HUES6 (cell line): ENCODE data around the gene GBX1.

Source experiments
- H3K27ac ChIP-seq: 2 replicates; pipeline ENCODE4 v1.7.0; 2013; ENCODE audit warnings: low read depth, mild to moderate bottlenecking, low read length, inconsistent platforms
- H3K27me3 ChIP-seq: 2 replicates; pipeline ENCODE4 v1.6.1; 2013; ENCODE audit warnings: low read length; ENCODE audit not compliant: control insufficient read depth, insufficient read depth
- H3K36me3 ChIP-seq: 2 replicates; pipeline ENCODE4 v1.6.1; 2013; ENCODE audit warnings: low read length; ENCODE audit not compliant: control insufficient read depth, insufficient read depth
- H3K4me1 ChIP-seq: 2 replicates; pipeline ENCODE4 v1.6.1; 2013; ENCODE audit warnings: low read length; ENCODE audit not compliant: control insufficient read depth, insufficient read depth
- H3K4me3 ChIP-seq: 2 replicates; pipeline ENCODE4 v1.5.1; 2013; ENCODE audit warnings: low read depth, low read length
- H3K9ac ChIP-seq: one replicate; pipeline ENCODE4 v1.6.1; 2013; ENCODE audit warnings: mild to moderate bottlenecking, low read length
- H3K9me3 ChIP-seq: 2 replicates; pipeline ENCODE4 v1.6.1; 2013; ENCODE audit warnings: low read depth, low read length; ENCODE audit not compliant: control insufficient read depth, insufficient read depth

GBX1 gene

GRCh38 chr7:151193203-151193978 is 25.9 kb upstream of the GBX1 start:
- H3K36me3 ChIP-seq = no peaks in the 10 kb centered on the region
- H3K4me1 ChIP-seq = no peaks in the 10 kb centered on the region
- no peak overlapping the region for H3K9ac ChIP-seq
- no peak overlapping the region for H3K27ac ChIP-seq
- H3K4me3 ChIP-seq = no peak overlapping the region
- H3K9me3 ChIP-seq = no peaks in the 10 kb centered on the region
- H3K27me3 ChIP-seq = peaks cover 44% of the 10 kb centered on the region

- no peak overlapping the region for H3K27ac ChIP-seq
- no peak overlapping the region for H3K9ac ChIP-seq
Measured at GRCh38 chr7:151192002-151192539, 24.6 kb upstream of the GBX1 start.

GRCh38 chr7:151191544-151191943 is 24.1 kb upstream of the GBX1 start:
- no peaks in the 10 kb centered on the region for H3K36me3 ChIP-seq
- peaks cover 36% of the 10 kb centered on the region for H3K27me3 ChIP-seq
- no peaks in the 10 kb centered on the region for H3K4me1 ChIP-seq
- H3K27ac ChIP-seq = no peak overlapping the region
- no peak overlapping the region for H3K4me3 ChIP-seq
- no peaks in the 10 kb centered on the region for H3K9me3 ChIP-seq
- no peak overlapping the region for H3K9ac ChIP-seq

More at GRCh38 chr7:151192002-151192539, 24.6 kb upstream of the GBX1 start:
- Histone ChIP-seq H3K27me3 (peaks cover 42% of the 10 kb centered on the region), H3K36me3 (no peaks in the 10 kb centered on the region), H3K9me3 (no peaks in the 10 kb centered on the region), H3K4me1 (no peaks in the 10 kb centered on the region), H3K4me3 (no peak overlapping the region)

GRCh38 chr7:151189038-151189437 is 21.5 kb upstream of the GBX1 start:
- Histone ChIP-seq H3K9me3 (no peaks in the 10 kb centered on the region), H3K27me3 (peaks cover 15% of the 10 kb centered on the region; the same call in 1 of the 2 replicates), H3K9ac (no peak overlapping the region), H3K27ac (no peak overlapping the region), H3K36me3 (no peaks in the 10 kb centered on the region), H3K4me1 (no peaks in the 10 kb centered on the region), H3K4me3 (no peak overlapping the region)

GRCh38 chr7:151188252-151188542 is 20.7 kb upstream of the GBX1 start:
- Histone ChIP-seq H3K36me3 (no peaks in the 10 kb centered on the region), H3K27me3 (peaks cover 13% of the 10 kb centered on the region; the same call in 1 of the 2 replicates), H3K4me1 (no peaks in the 10 kb centered on the region), H3K9me3 (no peaks in the 10 kb centered on the region), H3K9ac (no peak overlapping the region), H3K4me3 (no peak overlapping the region), H3K27ac (no peak overlapping the region)

- Histone ChIP-seq H3K4me1 (no peaks in the 10 kb centered on the region), H3K9me3 (no peaks in the 10 kb centered on the region), H3K9ac (no peak overlapping the region), H3K4me3 (no peak overlapping the region), H3K27me3 (peaks cover 12% of the 10 kb centered on the region; the same call in 1 of the 2 replicates), H3K27ac (no peak overlapping the region), H3K36me3 (no peaks in the 10 kb centered on the region)
Measured at GRCh38 chr7:151187409-151188251, 20.1 kb upstream of the GBX1 start.

GRCh38 chr7:151186640-151187408 is 19.3 kb upstream of the GBX1 start, which contains the start of gene ASB10:
TSS of gene ASB10 (minus strand) at chr7:151187250. CDS start at chr7:151187130, 120 bp downstream.
- Histone ChIP-seq H3K27me3 (peaks cover 12% of the 10 kb centered on the region; the same call in 1 of the 2 replicates), H3K9ac (no peak within 1 kb of the TSS), H3K4me1 (no peaks in the 10 kb centered on the region), H3K4me3 (no peak within 1 kb of the TSS), H3K36me3 (no peaks in the 10 kb centered on the region), H3K27ac (no peak within 1 kb of the TSS), H3K9me3 (no peaks in the 10 kb centered on the region)

- no peak overlapping the region for H3K27ac ChIP-seq
- H3K4me3 ChIP-seq = no peak overlapping the region
- H3K9me3 ChIP-seq = no peaks in the 10 kb centered on the region
- H3K27me3 ChIP-seq = peaks cover 16% of the 10 kb centered on the region; the same call in 1 of the 2 replicates
- H3K4me1 ChIP-seq = no peaks in the 10 kb centered on the region
- no peak overlapping the region for H3K9ac ChIP-seq
- H3K36me3 ChIP-seq = no peaks in the 10 kb centered on the region
Measured at GRCh38 chr7:151185762-151186639, 18.5 kb upstream of the GBX1 start.

- Histone ChIP-seq H3K27me3 (peaks cover 37% of the 10 kb centered on the region), H3K4me3 (no peak overlapping the region), H3K4me1 (no peaks in the 10 kb centered on the region), H3K36me3 (no peaks in the 10 kb centered on the region), H3K9me3 (no peaks in the 10 kb centered on the region), H3K27ac (no peak overlapping the region), H3K9ac (no peak overlapping the region)
Measured at GRCh38 chr7:151181011-151181431, 13.5 kb upstream of the GBX1 start.

GRCh38 chr7:151179946-151180345 is 12.5 kb upstream of the GBX1 start:
- Histone ChIP-seq H3K4me1 (no peaks in the 10 kb centered on the region), H3K9ac (no peak overlapping the region), H3K27ac (no peak overlapping the region), H3K9me3 (peaks cover under 1% of the 10 kb centered on the region; the same call in 1 of the 2 replicates), H3K27me3 (peaks cover 48% of the 10 kb centered on the region), H3K36me3 (no peaks in the 10 kb centered on the region), H3K4me3 (no peak overlapping the region)
